RWPE2 (cell line): Measurements from ENCODE around the gene MYOF.

Experiments used
- ATAC-seq: fragments of 200-7000 bp; cut with Tn5 transposase; 3 replicates; pipeline ENCODE4 v1.9.1; 2021; ENCODE audit warnings: low read depth
- DNase-seq: peaks from one replicate; pipeline ENCODE4 v3.0.0-alpha.2; 2020; ENCODE audit warnings: low spot score
- H3K27ac ChIP-seq: fragments of 450-650 bp; 2 replicates; pipeline ENCODE4 v1.5.1; 2017; ENCODE audit warnings: mild to moderate bottlenecking; ENCODE audit not compliant: poor library complexity, severe bottlenecking
- H3K27me3 ChIP-seq: fragments of 250-450 bp; sonication (Bioruptor Pico); 2 replicates; pipeline ENCODE4 v1.5.1; 2021; ENCODE audit warnings: mild to moderate bottlenecking, moderate library complexity; ENCODE audit not compliant: insufficient read depth, poor library complexity, severe bottlenecking
- H3K36me3 ChIP-seq: fragments of 250-450 bp; sonication (Bioruptor Pico); 2 replicates; pipeline ENCODE4 v1.5.1; 2020; ENCODE audit warnings: low read depth, mild to moderate bottlenecking, moderate library complexity
- H3K4me1 ChIP-seq: fragments of 250-450 bp; sonication (Bioruptor Pico); 2 replicates; pipeline ENCODE4 v1.5.1; 2021; ENCODE audit warnings: mild to moderate bottlenecking, moderate library complexity; ENCODE audit not compliant: insufficient read depth, poor library complexity, severe bottlenecking
- H3K4me3 ChIP-seq: fragments of 250-450 bp; sonication (Bioruptor Pico); 2 replicates; pipeline ENCODE4 v1.5.1; 2021; ENCODE audit warnings: mild to moderate bottlenecking, moderate library complexity; ENCODE audit not compliant: severe bottlenecking
- H3K9me3 ChIP-seq: fragments of 250-450 bp; sonication (Bioruptor Pico); 2 replicates; pipeline ENCODE4 v1.5.1; 2021; ENCODE audit warnings: mild to moderate bottlenecking, moderate library complexity; ENCODE audit not compliant: severe bottlenecking
- CTCF ChIP-seq: fragments of 450-650 bp; IDR thresholded peaks from one replicate; pipeline ENCODE4 v1.5.1; 2017; ENCODE audit warnings: mild to moderate bottlenecking, moderate library complexity; ENCODE audit not compliant: poor library complexity, severe bottlenecking

The MYOF gene

GRCh38 chr10:93514521-93514920, 32.4 kb upstream of the MYOF start:
- H3K9me3 ChIP-seq, result no peaks in the 10 kb centered on the region
- no peaks in the 10 kb centered on the region for H3K27me3 ChIP-seq
- peaks cover 91% of the 10 kb centered on the region for H3K36me3 ChIP-seq
- no peak for TF ChIP-seq CTCF
- ATAC-seq (no peak), DNase-seq (no peak)
- no peaks in the 10 kb centered on the region for H3K4me1 ChIP-seq
- H3K27ac ChIP-seq, result no peak overlapping the region
- no peak overlapping the region for H3K4me3 ChIP-seq

- Histone ChIP-seq H3K27me3 (no peaks in the 10 kb centered on the region), H3K9me3 (no peaks in the 10 kb centered on the region), H3K4me1 (no peaks in the 10 kb centered on the region), H3K36me3 (peaks cover 90% of the 10 kb centered on the region), H3K27ac (no peak overlapping the region), H3K4me3 (no peak overlapping the region)
- DNase-seq, result no peak
- TF ChIP-seq CTCF, result no peak
- no peak for ATAC-seq
Observed at GRCh38 chr10:93513091-93513490, 31.0 kb upstream of the MYOF start.

GRCh38 chr10:93512565-93512964, 30.4 kb upstream of the MYOF start:
- H3K36me3 ChIP-seq, result peaks cover 90% of the 10 kb centered on the region
- no peaks in the 10 kb centered on the region for H3K4me1 ChIP-seq
- H3K27me3 ChIP-seq, result no peaks in the 10 kb centered on the region
- no peak for ATAC-seq
- H3K27ac ChIP-seq, result no peak overlapping the region
- DNase-seq, result no peak
- H3K4me3 ChIP-seq, result no peak overlapping the region
- no peak for TF ChIP-seq CTCF
- no peaks in the 10 kb centered on the region for H3K9me3 ChIP-seq

- no peak for TF ChIP-seq CTCF
- Histone ChIP-seq H3K27ac (no peak overlapping the region), H3K36me3 (peaks cover 88% of the 10 kb centered on the region), H3K4me3 (no peak overlapping the region), H3K4me1 (no peaks in the 10 kb centered on the region), H3K9me3 (no peaks in the 10 kb centered on the region), H3K27me3 (no peaks in the 10 kb centered on the region)
- ATAC-seq (no peak), DNase-seq (no peak)
Observed at GRCh38 chr10:93509816-93510215, 27.7 kb upstream of the MYOF start.

GRCh38 chr10:93505075-93505474, 22.9 kb upstream of the MYOF start:
- no peaks in the 10 kb centered on the region for H3K4me1 ChIP-seq
- no peaks in the 10 kb centered on the region for H3K27me3 ChIP-seq
- no peak overlapping the region for H3K4me3 ChIP-seq
- H3K36me3 ChIP-seq, result peaks cover 97% of the 10 kb centered on the region
- no peaks in the 10 kb centered on the region for H3K9me3 ChIP-seq
- H3K27ac ChIP-seq, result no peak overlapping the region
- ATAC-seq (no peak), DNase-seq (no peak)
- no peak for TF ChIP-seq CTCF
